Left ventricle myocardium inferior (tissue), 1 donor: ENCODE measurements around the gene ADARB1. TPM values are rescaled to one million over a fixed set of nuclear protein-coding genes. Genes with fewer than 3 reads are reported as not detected.

Source experiments
- DNase-seq: peaks from one replicate; pipeline ENCODE4 v3.0.0-alpha.2; 2020
- H3K27ac ChIP-seq: fragments of 200-600 bp; replicated peaks from 2 replicates; pipeline ENCODE4 v1.8.0; 2021
- H3K27me3 ChIP-seq: fragments of 200-600 bp; 2 replicates; pipeline ENCODE4 v1.8.0; 2021; ENCODE audit warnings: low read depth
- H3K36me3 ChIP-seq: fragments of 200-600 bp; 2 replicates; pipeline ENCODE4 v1.8.0; 2021
- H3K4me1 ChIP-seq: fragments of 200-600 bp; 2 replicates; pipeline ENCODE4 v1.8.0; 2021
- H3K4me3 ChIP-seq: fragments of 200-600 bp; 2 replicates; pipeline ENCODE4 v1.8.0; 2021; ENCODE audit warnings: mild to moderate bottlenecking, moderate library complexity
- H3K9me3 ChIP-seq: fragments of 200-600 bp; replicated peaks from 2 replicates; pipeline ENCODE4 v1.8.0; 2021
- intact Hi-C: fragments of 100-400 bp; cut with micrococcal nuclease; formaldehyde crosslinking; loops from one replicate; pipeline ENCODE4 v1.11.0; 2022
- total RNA-seq: library from RNA; stranded (reverse); fragmentation: NEBNext Ultra II Directional; extraction: Animal tissue kit (Norgen Biotek cat#: 25700); gene quantifications from one replicate; pipeline ENCODE4 v1.2.1, GENCODE V29; 2021
- TF ChIP-seq, protein P1 (sequence below): fragments of 200-600 bp; IDR thresholded peaks from 2 replicates; pipeline ENCODE4 v1.8.0; 2021; ENCODE audit warnings: antibody characterized with exemption, mild to moderate bottlenecking, borderline replicate concordance
- donor health status: DM: no; HTN: yes; CAD: no; lungs with severe emphysema.

Gene ADARB1
- total RNA-seq, 1 donor from 2014 or later = 15.5 TPM

GRCh38 chr21:45047257-45047656 lies 27.1 kb upstream of the ADARB1 start:
- TF ChIP-seq, protein P1, sequence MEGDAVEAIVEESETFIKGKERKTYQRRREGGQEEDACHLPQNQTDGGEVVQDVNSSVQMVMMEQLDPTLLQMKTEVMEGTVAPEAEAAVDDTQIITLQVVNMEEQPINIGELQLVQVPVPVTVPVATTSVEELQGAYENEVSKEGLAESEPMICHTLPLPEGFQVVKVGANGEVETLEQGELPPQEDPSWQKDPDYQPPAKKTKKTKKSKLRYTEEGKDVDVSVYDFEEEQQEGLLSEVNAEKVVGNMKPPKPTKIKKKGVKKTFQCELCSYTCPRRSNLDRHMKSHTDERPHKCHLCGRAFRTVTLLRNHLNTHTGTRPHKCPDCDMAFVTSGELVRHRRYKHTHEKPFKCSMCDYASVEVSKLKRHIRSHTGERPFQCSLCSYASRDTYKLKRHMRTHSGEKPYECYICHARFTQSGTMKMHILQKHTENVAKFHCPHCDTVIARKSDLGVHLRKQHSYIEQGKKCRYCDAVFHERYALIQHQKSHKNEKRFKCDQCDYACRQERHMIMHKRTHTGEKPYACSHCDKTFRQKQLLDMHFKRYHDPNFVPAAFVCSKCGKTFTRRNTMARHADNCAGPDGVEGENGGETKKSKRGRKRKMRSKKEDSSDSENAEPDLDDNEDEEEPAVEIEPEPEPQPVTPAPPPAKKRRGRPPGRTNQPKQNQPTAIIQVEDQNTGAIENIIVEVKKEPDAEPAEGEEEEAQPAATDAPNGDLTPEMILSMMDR = no peak
- no peaks in the 10 kb centered on the region for H3K4me1 ChIP-seq
- H3K36me3 ChIP-seq = no peaks in the 10 kb centered on the region
- H3K27me3 ChIP-seq = no peaks in the 10 kb centered on the region
- DNase-seq = no peak
- H3K4me3 ChIP-seq = no peak overlapping the region
- H3K9me3 ChIP-seq = peaks cover 25% of the 10 kb centered on the region
- no peak overlapping the region for H3K27ac ChIP-seq
- intact Hi-C loops = no loop called here

DNA sequence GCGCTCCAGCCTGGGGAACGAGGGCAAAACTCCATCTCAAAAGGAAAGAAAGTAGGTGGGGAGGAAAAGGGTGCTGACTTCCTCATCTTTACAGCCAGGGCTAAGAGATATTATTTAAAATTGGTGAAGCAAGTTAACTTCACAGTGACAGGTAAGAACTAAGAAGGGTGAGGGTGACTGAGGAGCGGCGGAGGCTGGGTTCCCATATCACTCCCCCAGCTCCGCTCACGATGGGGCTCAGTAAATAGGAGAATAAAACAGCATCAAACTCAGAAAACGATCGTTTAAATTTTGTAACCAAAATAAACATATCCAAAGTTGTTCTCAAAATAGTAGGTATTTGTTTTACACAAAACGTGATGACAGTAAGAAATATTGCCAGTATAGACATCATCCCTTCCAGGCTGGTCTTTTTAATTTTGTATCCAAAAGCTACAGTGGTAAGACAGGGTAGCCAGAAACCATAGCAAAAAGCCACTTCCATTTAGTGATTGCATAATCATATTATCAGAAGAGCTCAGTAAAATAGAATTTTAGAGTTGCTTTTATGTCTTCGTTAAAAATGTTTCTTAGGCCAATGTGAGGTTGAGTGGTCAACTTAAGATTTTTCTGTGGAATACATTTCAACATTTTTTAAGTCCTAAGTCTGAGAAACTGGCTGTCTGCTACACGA lies 26.2 kb upstream of the ADARB1 start:
- intact Hi-C loops = no loop called here
- TF ChIP-seq, protein P1 = no peak
- Histone ChIP-seq H3K4me1 (no peaks in the 10 kb centered on the region), H3K9me3 (peaks cover 25% of the 10 kb centered on the region), H3K36me3 (no peaks in the 10 kb centered on the region), H3K27me3 (no peaks in the 10 kb centered on the region), H3K4me3 (no peak overlapping the region), H3K27ac (no peak overlapping the region)
- no peak for DNase-seq

- Histone ChIP-seq H3K4me1 (no peaks in the 10 kb centered on the region), H3K36me3 (no peaks in the 10 kb centered on the region), H3K9me3 (peaks cover 25% of the 10 kb centered on the region), H3K4me3 (no peak overlapping the region), H3K27me3 (no peaks in the 10 kb centered on the region), H3K27ac (no peak overlapping the region)
- intact Hi-C loops = no loop called here
- DNase-seq = no peak
- TF ChIP-seq, protein P1 = no peak
Measured at GRCh38 chr21:45048968-45049367, 25.4 kb upstream of the ADARB1 start.

DNA sequence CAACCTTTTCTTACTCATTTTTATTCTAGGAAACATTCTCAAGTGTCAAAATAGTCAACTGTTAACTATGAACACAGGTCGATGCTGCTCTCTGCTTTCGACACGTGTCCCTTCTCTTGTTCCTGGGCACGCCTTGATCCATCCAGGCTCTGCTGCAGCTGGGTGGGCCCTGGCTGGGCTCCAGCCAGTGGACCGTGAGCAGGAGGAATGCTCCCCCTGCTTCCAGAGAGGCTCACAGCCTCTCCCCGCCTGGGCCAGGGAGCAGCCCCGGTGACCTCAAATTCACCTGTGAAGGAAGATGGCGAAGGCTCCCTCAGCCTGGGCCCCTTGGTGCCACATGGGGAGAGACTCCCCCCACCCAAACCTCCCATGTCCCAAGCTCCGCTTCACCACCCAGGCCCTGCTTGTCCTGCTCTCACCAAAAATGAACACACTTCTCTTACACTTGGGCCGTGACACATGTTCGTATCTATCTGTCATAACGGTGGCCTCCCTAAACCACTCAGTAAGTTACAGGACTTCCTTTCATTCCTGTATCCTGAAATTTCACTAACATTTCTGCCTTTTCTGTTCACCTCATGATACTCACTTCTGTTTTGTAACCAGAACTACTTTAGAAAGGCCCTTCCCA lies 24.6 kb upstream of the ADARB1 start:
- TF ChIP-seq, protein P1 = no peak
- peaks cover 25% of the 10 kb centered on the region for H3K9me3 ChIP-seq
- no peak overlapping the region for H3K27ac ChIP-seq
- intact Hi-C loops = no loop called here
- DNase-seq = no peak
- H3K27me3 ChIP-seq = no peaks in the 10 kb centered on the region
- H3K36me3 ChIP-seq = no peaks in the 10 kb centered on the region
- H3K4me1 ChIP-seq = no peaks in the 10 kb centered on the region
- H3K4me3 ChIP-seq = no peak overlapping the region

GRCh38 chr21:45050345-45050796 lies 24.0 kb upstream of the ADARB1 start:
- Histone ChIP-seq H3K4me1 (peaks cover 5% of the 10 kb centered on the region), H3K36me3 (no peaks in the 10 kb centered on the region), H3K4me3 (no peak overlapping the region), H3K9me3 (peaks cover 24% of the 10 kb centered on the region), H3K27ac (no peak overlapping the region), H3K27me3 (no peaks in the 10 kb centered on the region)
- TF ChIP-seq, protein P1 = no peak
- intact Hi-C loops = no loop called here
- no peak for DNase-seq
